NK-92 treated with Interleukin-12 subunit alpha and Interleukin-12 subunit beta, amount 100 ng/mL, for 24 hours (cell line): ENCODE data around the gene PRSS58.

Source experiments
- DNase-seq: peaks from one replicate; lab custom pipeline; 2025; lab: John Stamatoyannopoulos, UW

The PRSS58 gene, protein sequence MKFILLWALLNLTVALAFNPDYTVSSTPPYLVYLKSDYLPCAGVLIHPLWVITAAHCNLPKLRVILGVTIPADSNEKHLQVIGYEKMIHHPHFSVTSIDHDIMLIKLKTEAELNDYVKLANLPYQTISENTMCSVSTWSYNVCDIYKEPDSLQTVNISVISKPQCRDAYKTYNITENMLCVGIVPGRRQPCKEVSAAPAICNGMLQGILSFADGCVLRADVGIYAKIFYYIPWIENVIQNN

GRCh38 chr7:142257958-142258357 lies at the start of gene PRSS58:
PRSS58 (minus strand) TSS chr7:142258058; CDS start chr7:142257707, 351 bp downstream.
- DNase-seq, result no peak

DNA sequence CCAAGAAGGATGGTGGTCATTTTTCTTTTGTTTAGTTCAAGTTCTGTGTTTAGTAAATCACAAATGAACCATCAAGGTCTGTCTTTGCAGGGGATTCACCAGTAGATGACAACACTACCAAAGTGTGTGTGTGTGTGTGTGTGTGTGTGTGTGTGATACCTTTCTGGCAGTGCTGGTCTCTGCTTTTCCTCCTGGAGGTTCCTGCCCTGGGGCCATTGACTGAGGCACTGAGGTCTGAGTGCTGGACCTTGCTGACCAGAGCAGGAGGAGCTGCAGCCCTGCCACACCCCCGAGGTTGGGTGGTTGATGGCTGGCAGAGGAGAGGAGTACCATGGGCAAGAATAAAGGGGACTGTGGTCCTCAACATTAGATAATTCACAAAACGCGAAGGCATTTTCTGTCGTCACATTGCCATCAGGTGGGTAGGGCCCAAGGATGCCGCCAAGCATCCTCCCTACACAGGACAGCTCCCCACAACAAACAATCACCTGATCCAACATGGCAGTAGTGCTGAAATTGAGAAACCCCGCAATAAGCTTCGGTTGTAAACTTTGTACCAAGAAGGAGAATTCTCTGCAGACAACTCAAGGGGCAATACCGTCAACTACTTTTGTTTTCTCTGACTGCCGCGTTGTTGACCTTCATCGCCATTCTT lies 49.5 kb upstream of the PRSS58 start:
- no peak for DNase-seq

- no peak for DNase-seq
Observed at GRCh38 chr7:142303650-142304049, 45.8 kb upstream of the PRSS58 start.

GRCh38 chr7:142301923-142302550 lies 44.2 kb upstream of the PRSS58 start:
- DNase-seq, result no peak

DNA sequence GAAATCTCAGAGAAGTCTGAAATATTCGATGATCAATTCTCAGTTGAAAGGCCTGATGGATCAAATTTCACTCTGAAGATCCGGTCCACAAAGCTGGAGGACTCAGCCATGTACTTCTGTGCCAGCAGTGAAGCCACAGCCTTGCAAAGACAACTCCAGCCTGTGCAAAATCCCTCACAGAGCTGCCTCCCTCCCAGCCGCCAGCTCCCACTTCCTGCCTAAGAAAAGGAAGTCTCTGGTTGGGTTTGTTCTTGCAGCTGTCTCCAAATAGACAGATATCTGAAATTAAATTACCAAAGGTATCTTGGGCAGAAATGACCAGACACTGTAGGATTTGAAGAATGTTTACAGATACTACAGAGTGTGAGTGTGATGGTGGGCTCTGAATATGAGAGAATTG lies 43.4 kb upstream of the PRSS58 start:
- DNase-seq, result no peak

DNA sequence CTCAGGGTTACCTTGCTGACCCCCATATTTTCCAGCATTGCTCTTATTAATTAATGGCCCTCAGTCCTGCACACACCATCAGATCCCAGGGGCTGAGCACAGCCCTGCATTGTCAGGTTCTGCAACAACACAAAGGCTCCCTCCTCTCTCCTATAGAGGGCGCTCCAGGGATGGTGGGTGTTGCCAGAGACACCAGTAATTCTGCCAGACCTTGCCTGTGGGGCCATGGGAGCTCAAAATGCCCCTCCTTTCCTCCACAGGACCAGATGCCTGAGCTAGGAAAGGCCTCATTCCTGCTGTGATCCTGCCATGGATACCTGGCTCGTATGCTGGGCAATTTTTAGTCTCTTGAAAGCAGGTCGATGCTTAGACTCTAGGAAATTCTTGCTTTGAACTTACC lies 42.8 kb upstream of the PRSS58 start:
- no peak for DNase-seq

GRCh38 chr7:142299237-142299781 lies 41.5 kb upstream of the PRSS58 start:
- DNase-seq, result no peak

DNA sequence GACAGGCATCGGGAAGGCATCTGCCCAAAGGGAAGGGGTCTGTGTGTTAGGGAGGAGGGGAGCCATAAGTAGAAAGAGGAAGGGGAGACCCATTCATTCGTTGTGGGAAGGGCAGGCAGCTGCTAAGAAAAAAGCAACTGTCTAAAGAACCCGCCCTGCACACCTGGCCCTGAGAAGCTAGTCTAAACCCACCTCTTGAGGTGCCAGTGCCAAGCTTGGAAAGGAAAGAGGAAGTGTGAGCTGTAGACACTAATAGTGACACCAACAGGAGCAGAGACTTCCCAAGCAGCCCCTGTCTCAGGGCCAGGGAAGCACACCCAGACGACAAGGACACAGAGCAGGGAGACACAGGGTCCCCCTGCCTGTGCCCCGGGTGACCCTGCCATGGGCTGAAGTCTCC lies 40.8 kb upstream of the PRSS58 start:
- no peak for DNase-seq

DNA sequence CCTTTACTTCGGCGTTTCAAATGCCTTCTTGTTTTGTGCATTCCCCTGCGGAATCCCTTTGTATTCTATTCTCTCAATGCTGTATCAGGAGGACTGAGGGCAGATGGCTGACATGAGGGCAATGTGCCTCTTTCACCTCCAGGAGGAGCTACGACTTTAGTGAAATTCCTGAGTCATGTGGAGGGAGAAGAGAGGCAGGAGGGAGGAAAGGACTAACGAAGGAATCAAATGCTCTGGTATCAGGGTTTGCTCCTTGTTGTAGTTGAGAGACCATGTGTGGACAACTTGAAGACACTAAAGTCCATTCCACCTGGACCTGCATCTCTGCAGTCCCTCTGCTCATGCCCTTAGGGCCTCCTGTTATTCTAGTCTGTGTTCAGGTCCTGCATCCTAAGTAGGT lies 40.2 kb upstream of the PRSS58 start:
- DNase-seq, result no peak

- DNase-seq, result no peak
Observed at GRCh38 chr7:142280263-142280662, 22.4 kb upstream of the PRSS58 start.

- DNase-seq, result no peak
Observed at GRCh38 chr7:142279601-142280000, 21.7 kb upstream of the PRSS58 start.

DNA sequence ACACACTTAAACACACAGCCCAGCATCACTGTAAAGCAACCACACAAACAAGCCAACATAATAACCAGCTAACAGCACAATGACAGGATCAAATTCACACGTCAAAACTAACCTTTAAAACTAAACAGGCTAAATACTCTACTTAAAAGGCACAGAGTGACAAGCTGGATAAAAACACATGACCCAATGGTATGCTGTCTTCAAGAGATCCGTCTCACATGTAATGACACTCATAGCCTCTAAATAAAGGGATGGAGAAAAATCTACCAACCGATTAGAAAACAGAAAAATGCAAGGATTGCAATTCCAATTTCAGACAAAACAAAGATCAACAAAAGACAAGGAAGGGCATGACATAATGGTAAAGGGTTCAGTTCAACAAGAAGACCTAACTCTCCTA lies 17.2 kb upstream of the PRSS58 start:
- DNase-seq, result no peak

DNA sequence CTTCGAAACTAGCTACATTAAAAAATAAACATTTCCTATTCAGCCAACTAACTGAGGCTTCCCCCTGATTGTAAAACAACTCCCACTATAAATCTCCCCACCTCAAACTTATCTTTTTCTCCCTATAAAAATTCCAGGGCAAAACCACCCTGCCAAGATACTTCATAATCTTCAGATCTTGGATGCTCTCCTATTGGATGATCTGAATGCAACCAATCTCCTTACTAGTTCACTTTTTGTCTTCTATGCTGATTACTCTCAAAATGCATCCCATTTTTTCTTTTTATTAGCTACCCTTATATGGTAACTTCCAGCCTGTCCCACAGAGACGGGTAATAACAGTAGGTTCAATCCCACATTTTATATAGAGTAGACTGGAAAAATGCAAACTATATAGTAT lies 15.0 kb upstream of the PRSS58 start:
- DNase-seq, result no peak

- no peak for DNase-seq
Observed at GRCh38 chr7:142263598-142264380, 5.9 kb upstream of the PRSS58 start.

- no peak for DNase-seq
Observed at GRCh38 chr7:142250705-142251104, 7.2 kb downstream of the PRSS58 start.

GRCh38 chr7:142249918-142250317 lies 7.9 kb downstream of the PRSS58 start:
- DNase-seq, result no peak

- DNase-seq, result no peak
Observed at GRCh38 chr7:142248166-142249160, 9.4 kb downstream of the PRSS58 start.

DNA sequence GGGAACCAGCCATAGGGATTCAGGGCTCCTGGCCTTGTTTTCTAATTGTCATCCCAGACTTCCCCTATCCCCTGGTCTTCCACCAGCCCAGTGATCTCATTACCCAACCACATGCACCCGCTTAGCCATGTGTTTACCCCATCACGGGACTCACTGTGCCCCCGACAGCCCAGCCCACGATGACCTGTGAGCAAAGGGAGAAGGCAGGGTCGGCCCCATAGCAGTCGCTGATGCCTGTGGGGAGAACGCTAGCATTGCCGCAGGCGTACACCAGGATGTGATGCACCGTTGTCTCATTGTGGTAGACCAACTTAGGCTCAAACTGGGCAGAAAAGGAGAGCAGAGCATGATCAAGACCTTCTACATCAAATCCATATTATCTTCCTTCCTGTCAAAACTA lies 14.0 kb downstream of the PRSS58 start:
- DNase-seq, result no peak

DNA sequence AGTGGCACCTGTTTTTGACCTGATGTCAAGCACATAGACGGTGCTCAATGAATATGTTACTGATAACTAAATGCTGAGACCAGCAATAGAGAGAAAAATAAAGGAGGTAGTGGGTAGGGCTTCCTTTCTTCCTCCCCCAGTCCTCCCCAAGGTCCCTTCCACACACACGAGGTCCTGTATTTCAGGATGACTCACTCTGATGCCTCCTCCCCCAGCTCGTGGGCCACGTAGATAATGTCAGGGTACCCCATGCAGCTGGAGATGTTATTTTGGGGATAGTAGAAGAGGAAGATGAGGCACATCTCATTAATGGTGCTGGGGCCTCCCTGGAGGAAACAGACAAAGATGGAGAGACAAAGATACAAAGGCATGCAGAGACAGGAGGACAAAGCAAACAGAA lies 17.3 kb downstream of the PRSS58 start:
- no peak for DNase-seq

DNA sequence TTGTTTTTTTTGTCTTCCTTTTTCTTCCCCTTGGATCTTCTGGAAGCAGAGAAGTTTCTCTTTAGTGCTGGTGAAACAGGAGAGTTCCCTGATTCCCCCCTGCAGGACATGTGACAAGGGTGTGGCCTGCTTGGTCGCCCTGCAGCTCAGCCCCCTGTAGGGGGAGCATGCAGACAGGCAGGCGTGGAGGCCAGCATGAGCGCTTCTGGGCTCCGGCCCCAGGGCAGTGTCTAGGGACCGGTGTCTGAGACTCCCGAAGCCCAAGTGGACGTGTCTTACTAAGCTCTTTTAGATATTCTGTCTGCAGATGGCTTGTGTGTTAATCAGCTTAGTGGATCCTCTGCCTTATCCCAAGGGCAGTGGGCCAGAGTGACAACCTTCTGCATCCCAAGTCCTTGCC lies 26.1 kb downstream of the PRSS58 start:
- DNase-seq, result no peak

DNA sequence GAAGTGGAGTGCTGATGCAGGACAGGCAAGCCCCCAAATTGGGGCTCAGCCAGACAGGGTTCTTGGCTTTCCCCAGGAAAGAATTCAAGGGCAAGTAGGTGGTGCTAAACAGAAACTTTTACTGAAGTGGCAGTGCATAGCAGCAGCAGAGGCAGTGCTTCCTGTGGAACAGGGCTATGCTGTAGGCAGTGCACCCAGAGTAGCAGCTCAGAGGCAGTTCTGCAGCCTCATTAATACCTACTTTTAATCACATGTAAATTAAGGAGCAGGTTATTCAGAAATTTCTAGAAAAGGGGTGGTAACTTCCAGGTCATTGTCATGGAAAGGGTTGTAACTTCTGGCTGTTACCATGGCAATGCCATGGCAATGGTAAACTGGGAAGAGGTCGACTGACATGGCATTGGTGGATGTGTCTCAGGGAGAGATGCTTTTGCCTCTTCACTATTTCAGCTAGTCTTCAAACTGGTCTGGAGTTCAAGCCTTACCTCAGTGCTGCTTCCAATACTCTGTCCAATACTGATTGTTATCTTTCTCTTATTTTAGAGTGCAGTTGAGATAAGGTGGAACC lies 29.2 kb downstream of the PRSS58 start:
- no peak for DNase-seq
